Nephron progenitor cell (in vitro differentiated cells): ENCODE data around the gene IGIP.

ENCODE experiments used
- DNase-seq: peaks from one replicate; pipeline ENCODE4 v3.0.0; 2021
- H3K27ac Mint-ChIP-seq: 2 replicates; pipeline ENCODE4 v1.8.0; 2021; ENCODE audit warnings: mild to moderate bottlenecking, moderate library complexity, mixed read lengths
- H3K27me3 Mint-ChIP-seq: 2 replicates; pipeline ENCODE4 v1.8.0; 2021; ENCODE audit warnings: mild to moderate bottlenecking, low read depth, mixed read lengths; ENCODE audit not compliant: poor library complexity
- H3K36me3 Mint-ChIP-seq: 2 replicates; pipeline ENCODE4 v1.8.0; 2021; ENCODE audit warnings: low read depth, mixed read lengths
- H3K4me1 Mint-ChIP-seq: 2 replicates; pipeline ENCODE4 v1.8.0; 2021; ENCODE audit warnings: mixed read lengths
- H3K4me3 Mint-ChIP-seq: 2 replicates; pipeline ENCODE4 v1.8.0; 2021; ENCODE audit warnings: mild to moderate bottlenecking, moderate library complexity, mixed read lengths
- H3K9me3 Mint-ChIP-seq: 2 replicates; pipeline ENCODE4 v1.8.0; 2021; ENCODE audit warnings: mild to moderate bottlenecking, moderate library complexity, mixed read lengths
- CTCF ChIP-seq: fragments of 200-600 bp; sonication (generic); IDR thresholded peaks from 2 replicates; pipeline ENCODE4 v1.5.0; 2021; ENCODE audit warnings: antibody characterized with exemption

IGIP gene

GRCh38 chr5:140125637-140126036 is at the start of gene IGIP:
Gene IGIP (plus strand): TSS chr5:140125937. CDS start chr5:140128477, 2,540 bp downstream.
- peaks cover 51% of the 10 kb centered on the region for H3K27me3 Mint-ChIP-seq
- no peaks in the 10 kb centered on the region for H3K9me3 Mint-ChIP-seq

GRCh38 chr5:140076142-140076541 is 49.6 kb upstream of the IGIP start:
- Mint-ChIP-seq H3K9me3 (no peaks in the 10 kb centered on the region), H3K4me1 (no peaks in the 10 kb centered on the region), H3K27ac (no peak overlapping the region), H3K27me3 (peaks cover 77% of the 10 kb centered on the region), H3K36me3 (no peaks in the 10 kb centered on the region), H3K4me3 (no peak overlapping the region)
- DNase-seq: no peak
- TF ChIP-seq CTCF: no peak

More at GRCh38 chr5:140125637-140126036, at the start of gene IGIP:
- no peak within 1 kb of the TSS for H3K4me3 Mint-ChIP-seq
- H3K27ac Mint-ChIP-seq: no peak within 1 kb of the TSS
- H3K4me1 Mint-ChIP-seq: no peaks in the 10 kb centered on the region
- H3K36me3 Mint-ChIP-seq: no peaks in the 10 kb centered on the region
- DNase-seq: no peak
- no peak for TF ChIP-seq CTCF

GRCh38 chr5:140076788-140077187 is 48.9 kb upstream of the IGIP start:
- TF ChIP-seq CTCF: no peak
- H3K9me3 Mint-ChIP-seq: no peaks in the 10 kb centered on the region
- no peaks in the 10 kb centered on the region for H3K36me3 Mint-ChIP-seq
- H3K27me3 Mint-ChIP-seq: peaks cover 80% of the 10 kb centered on the region
- no peak for DNase-seq
- H3K27ac Mint-ChIP-seq: no peak overlapping the region
- no peaks in the 10 kb centered on the region for H3K4me1 Mint-ChIP-seq
- no peak overlapping the region for H3K4me3 Mint-ChIP-seq

- DNase-seq: no peak
- H3K27ac Mint-ChIP-seq: no peak overlapping the region
- H3K4me3 Mint-ChIP-seq: no peak overlapping the region
- peaks cover 74% of the 10 kb centered on the region for H3K27me3 Mint-ChIP-seq
- no peaks in the 10 kb centered on the region for H3K4me1 Mint-ChIP-seq
- no peaks in the 10 kb centered on the region for H3K9me3 Mint-ChIP-seq
- H3K36me3 Mint-ChIP-seq: no peaks in the 10 kb centered on the region
- no peak for TF ChIP-seq CTCF
Measured at GRCh38 chr5:140083120-140083519, 42.6 kb upstream of the IGIP start.

GRCh38 chr5:140083650-140084049 is 42.1 kb upstream of the IGIP start:
- H3K27me3 Mint-ChIP-seq: peaks cover 76% of the 10 kb centered on the region
- no peaks in the 10 kb centered on the region for H3K4me1 Mint-ChIP-seq
- H3K27ac Mint-ChIP-seq: no peak overlapping the region
- no peak for DNase-seq
- TF ChIP-seq CTCF: no peak
- no peak overlapping the region for H3K4me3 Mint-ChIP-seq
- no peaks in the 10 kb centered on the region for H3K36me3 Mint-ChIP-seq
- H3K9me3 Mint-ChIP-seq: no peaks in the 10 kb centered on the region

- H3K4me1 Mint-ChIP-seq: no peaks in the 10 kb centered on the region
- peaks cover 77% of the 10 kb centered on the region for H3K27me3 Mint-ChIP-seq
- no peak overlapping the region for H3K4me3 Mint-ChIP-seq
- no peak overlapping the region for H3K27ac Mint-ChIP-seq
- H3K9me3 Mint-ChIP-seq: peaks cover 7% of the 10 kb centered on the region
- no peak for TF ChIP-seq CTCF
- DNase-seq: no peak
- no peaks in the 10 kb centered on the region for H3K36me3 Mint-ChIP-seq
Measured at GRCh38 chr5:140084541-140084940, 41.2 kb upstream of the IGIP start.
